HG03280 (cell line): ENCODE data around the gene ABCG8.
"Not testable (repeated sequence)": the region's sequence is repeated elsewhere in the genome, so short reads cannot be mapped to it uniquely, and the experiment has no call there.

Experiments
- ATAC-seq: cut with Tn5 transposase; IDR thresholded peaks from one replicate; pipeline ENCODE4 v1.9.1; 2021; ENCODE audit warnings: mild to moderate bottlenecking, moderate library complexity; ENCODE audit not compliant: unreplicated experiment

The ABCG8 gene

GRCh38 chr2:43906448-43907109, 67.8 kb downstream of the ABCG8 start:
- ATAC-seq: no peak

- not testable (repeated sequence) for ATAC-seq
These were observed 72.5 kb downstream of the ABCG8 start for GRCh38 chr2:43911136-43911790.

GRCh38 chr2:43924463-43924862, 85.7 kb downstream of the ABCG8 start:
- ATAC-seq: no peak

- ATAC-seq: no peak
These were observed 86.7 kb downstream of the ABCG8 start for GRCh38 chr2:43925431-43925830.

DNA sequence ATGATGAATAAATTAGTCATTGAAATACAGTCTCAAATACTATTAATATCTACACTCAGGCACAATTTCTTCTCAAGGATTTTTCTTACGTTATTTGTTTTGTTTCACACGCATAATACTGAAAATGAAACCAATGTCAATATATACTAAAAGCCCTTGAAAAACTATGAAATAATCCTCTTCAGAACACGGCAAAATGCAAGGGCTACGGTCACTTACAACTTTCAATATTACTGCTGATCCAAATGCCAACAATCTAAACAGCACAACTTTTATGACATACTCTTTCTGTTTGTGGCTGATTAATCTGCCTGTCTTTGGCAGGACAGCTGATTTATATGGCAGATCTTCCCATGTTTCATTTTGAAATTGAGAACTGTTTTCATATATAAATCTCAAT, 88.7 kb downstream of the ABCG8 start:
- no peak for ATAC-seq

DNA sequence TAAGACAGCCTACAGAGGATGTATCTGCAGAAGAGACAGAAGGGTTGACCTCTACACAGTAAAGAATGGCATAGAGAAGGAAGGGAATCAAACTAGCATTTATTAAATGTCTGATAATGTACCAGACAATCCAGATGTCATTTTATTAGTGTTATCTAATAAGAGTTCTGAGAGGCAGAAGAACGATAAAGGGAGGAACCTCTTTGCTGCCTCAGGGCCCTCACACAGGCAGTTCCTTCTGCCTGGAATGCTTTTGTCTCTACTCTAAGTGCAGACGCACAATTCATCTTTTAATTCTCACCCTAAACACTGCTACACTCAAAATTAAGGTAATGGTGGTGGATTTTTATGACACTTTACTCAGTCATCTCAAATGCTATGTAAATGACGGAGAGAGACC, 92.5 kb downstream of the ABCG8 start:
- no peak for ATAC-seq
